Activated T-cell treated with anti-CD3 and anti-CD28 coated beads, Interleukin-2, amount 50 U/mL, for 24 hours (primary cell): ENCODE results near the gene HHLA2.

Experiments used
- DNase-seq: peaks from one replicate; pipeline ENCODE4 v3.0.0-alpha.2; 2020
- H3K27ac Mint-ChIP-seq: 2 replicates; pipeline ENCODE4 v1.8.0; 2020; ENCODE audit warnings: mild to moderate bottlenecking, mixed read lengths
- H3K27me3 Mint-ChIP-seq: 2 replicates; pipeline ENCODE4 v1.8.0; 2020; ENCODE audit warnings: mixed read lengths
- H3K36me3 Mint-ChIP-seq: 2 replicates; pipeline ENCODE4 v1.8.0; 2020; ENCODE audit warnings: low read depth, mixed read lengths
- H3K4me1 Mint-ChIP-seq: 2 replicates; pipeline ENCODE4 v1.8.0; 2020; ENCODE audit warnings: low read depth, mixed read lengths
- H3K4me3 Mint-ChIP-seq: 2 replicates; pipeline ENCODE4 v1.8.0; 2020; ENCODE audit warnings: mild to moderate bottlenecking, moderate library complexity, mixed read lengths
- H3K9me3 Mint-ChIP-seq: 2 replicates; pipeline ENCODE4 v1.8.0; 2020; ENCODE audit warnings: mixed read lengths

Gene HHLA2

DNA sequence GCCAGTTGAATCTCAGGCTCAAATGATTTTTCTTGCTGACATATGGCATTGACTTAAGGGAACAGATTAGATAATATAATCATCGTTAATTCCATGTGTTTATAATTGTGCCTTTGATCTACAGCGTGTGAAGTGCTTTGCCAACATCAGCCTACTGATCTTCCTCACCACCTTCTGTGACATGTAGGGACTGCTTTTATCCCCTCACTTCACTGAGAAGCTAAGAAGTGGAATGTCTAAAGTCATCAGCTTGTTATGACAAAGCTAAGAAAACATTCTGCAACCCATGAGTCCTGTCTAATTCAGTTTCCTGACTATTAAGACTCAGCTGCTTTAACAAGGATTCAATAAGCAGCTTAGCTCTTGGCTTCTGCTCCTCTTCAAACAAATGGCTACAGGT is 108.0 kb downstream of the HHLA2 start:
- peaks cover 10% of the 10 kb centered on the region for H3K4me1 Mint-ChIP-seq
- no peak overlapping the region for H3K4me3 Mint-ChIP-seq
- H3K27me3 Mint-ChIP-seq = no peaks in the 10 kb centered on the region
- no peak for DNase-seq
- H3K9me3 Mint-ChIP-seq = no peaks in the 10 kb centered on the region
- no peaks in the 10 kb centered on the region for H3K36me3 Mint-ChIP-seq
- H3K27ac Mint-ChIP-seq = no peak overlapping the region

DNA sequence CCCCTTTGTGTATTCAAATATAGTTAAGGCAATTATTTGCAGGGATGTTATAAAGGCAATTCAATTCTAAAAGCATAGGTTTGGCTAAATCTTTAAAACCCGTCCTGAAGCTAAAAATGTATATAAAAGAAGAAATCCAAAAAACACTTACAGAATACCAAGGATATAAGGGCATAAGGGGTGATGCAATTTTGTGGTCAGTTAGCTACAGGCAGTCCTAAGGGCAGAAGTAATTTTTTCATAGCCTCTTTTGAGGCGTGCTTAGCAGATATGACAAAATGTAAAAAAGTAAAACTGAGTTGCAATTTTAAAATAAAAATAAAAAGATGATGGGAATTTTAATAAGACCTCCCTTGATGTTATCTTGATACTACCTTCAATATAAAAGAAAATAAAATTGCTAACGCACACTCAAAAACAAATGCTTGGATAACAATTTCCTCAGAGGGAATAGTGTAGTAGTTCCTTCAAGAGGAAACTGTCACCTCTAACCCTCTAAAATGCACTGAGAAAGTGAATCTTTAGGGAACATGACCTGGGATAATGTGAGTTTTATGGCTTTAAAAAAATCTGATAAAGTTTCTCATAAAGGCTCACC is 109.8 kb downstream of the HHLA2 start:
- H3K36me3 Mint-ChIP-seq = no peaks in the 10 kb centered on the region
- no peaks in the 10 kb centered on the region for H3K27me3 Mint-ChIP-seq
- peaks cover 10% of the 10 kb centered on the region for H3K4me1 Mint-ChIP-seq
- no peak overlapping the region for H3K27ac Mint-ChIP-seq
- no peaks in the 10 kb centered on the region for H3K9me3 Mint-ChIP-seq
- no peak for DNase-seq
- no peak overlapping the region for H3K4me3 Mint-ChIP-seq

DNA sequence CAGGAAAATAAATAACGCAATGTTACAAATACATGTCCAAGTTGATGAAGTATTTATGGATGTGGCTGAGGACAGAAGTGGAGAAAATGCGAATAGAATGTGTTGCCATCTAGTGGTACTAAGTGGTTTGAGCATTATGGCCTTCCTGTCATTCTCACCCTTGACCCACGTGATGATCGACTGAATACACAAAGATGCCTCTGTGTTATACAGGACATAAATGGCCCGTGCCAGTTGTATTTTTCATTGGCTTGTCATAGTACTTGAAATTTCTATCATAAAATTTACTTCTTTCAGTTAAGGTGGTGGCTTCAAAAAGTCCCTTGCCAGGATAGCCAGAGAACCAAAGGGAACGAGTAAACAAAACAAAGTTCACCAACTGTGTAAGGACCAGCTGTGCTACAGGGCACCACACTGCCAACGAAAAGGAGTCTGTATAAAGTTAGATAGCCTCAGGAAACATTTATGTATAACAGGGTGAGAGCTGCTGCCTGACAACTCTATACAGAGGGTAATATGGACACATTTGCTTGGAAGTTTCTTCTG is 110.4 kb downstream of the HHLA2 start:
- Mint-ChIP-seq H3K36me3 (no peaks in the 10 kb centered on the region), H3K9me3 (no peaks in the 10 kb centered on the region), H3K27me3 (no peaks in the 10 kb centered on the region), H3K4me1 (peaks cover 10% of the 10 kb centered on the region), H3K27ac (no peak overlapping the region), H3K4me3 (no peak overlapping the region)
- no peak for DNase-seq

DNA sequence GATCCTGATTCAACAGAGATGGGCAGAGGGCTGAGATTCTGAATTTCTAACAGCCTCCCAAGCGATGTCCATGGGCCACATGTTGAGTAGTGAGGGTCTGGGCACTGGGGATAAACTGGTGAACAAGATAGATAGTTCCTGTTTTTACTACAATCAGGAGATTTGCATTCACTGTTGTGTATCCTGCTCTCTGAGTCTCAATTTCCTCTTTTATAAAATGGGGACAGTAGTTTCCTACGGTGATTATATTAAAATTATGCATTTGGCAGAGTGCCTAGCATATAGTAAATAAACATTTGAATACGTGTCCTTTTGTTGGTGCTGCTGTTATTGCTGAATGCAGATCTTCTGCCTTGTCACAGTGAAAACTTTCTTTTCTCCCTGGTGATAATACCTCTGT is 111.5 kb downstream of the HHLA2 start:
- Mint-ChIP-seq H3K4me3 (no peak overlapping the region), H3K27me3 (peaks cover 5% of the 10 kb centered on the region)

DNA sequence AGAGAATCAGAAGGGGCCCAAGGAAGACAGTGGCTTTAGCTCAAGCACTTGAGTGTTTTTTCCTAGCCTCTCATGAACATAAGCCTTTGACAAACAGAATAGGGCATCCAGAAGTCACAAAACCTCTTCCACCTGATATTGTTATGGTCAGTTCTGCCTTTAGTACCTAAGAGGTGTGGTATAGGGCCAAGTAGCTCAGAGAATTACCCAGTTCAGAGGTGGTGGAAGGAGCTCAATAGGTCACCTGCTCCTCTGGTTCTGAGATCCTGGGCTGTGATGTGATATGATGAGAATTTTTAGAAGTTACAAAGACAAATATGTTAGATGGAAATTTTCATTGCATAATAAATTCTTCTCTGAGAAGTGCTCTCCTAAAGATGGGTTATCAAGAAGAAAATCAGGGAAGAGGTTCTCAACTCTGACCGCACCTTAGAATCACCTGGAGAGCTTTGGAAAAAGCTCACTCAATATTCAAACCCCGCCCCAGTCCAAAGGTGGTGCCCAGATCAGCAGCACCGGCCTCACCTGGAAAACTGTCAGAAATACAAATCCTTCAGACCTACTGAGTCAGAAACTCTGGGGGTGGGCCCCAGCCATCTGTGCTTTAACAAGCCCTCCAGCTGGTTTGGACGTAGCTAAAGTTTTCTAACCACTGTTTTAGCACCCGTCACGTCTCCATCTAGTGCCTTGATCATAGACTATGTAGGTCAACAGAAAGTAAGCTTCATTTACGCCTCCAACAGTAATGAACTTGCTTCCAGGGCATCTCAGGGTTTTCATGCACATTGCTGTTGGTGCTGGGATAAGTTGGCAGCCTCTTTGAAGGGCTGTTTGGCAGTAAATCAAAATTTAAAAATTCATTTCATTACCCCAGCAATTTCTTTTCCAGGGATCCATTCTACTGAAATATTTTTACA is 112.8 kb downstream of the HHLA2 start:
- Mint-ChIP-seq H3K4me3 (no peak overlapping the region), H3K27ac (no peak overlapping the region), H3K27me3 (peaks cover 5% of the 10 kb centered on the region), H3K4me1 (peaks cover 12% of the 10 kb centered on the region), H3K36me3 (no peaks in the 10 kb centered on the region), H3K9me3 (no peaks in the 10 kb centered on the region)
- DNase-seq = no peak

More for the DNA sequence above, 111.5 kb downstream of the HHLA2 start:
- no peak overlapping the region for H3K27ac Mint-ChIP-seq
- no peak for DNase-seq
- no peaks in the 10 kb centered on the region for H3K9me3 Mint-ChIP-seq
- no peaks in the 10 kb centered on the region for H3K36me3 Mint-ChIP-seq
- peaks cover 12% of the 10 kb centered on the region for H3K4me1 Mint-ChIP-seq

DNA sequence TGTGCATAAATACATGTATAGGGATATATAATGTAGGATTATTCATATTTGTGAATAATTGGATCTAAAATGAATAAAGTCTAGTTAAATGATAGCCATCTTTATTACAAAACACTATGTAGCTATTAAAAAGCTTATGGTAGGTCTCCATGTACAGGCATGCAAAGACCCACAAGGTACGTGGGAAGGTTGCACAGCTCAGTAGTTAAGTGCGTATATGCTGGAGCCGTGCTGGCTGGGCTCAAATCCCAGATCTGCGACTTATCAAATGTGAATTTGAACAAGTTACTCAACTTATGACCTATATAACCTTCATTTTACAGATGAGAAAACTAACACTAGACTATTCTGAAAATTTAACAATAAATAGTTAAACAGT is 113.4 kb downstream of the HHLA2 start:
- no peak overlapping the region for H3K4me3 Mint-ChIP-seq
- no peaks in the 10 kb centered on the region for H3K36me3 Mint-ChIP-seq
- H3K27me3 Mint-ChIP-seq = peaks cover 5% of the 10 kb centered on the region
- H3K9me3 Mint-ChIP-seq = no peaks in the 10 kb centered on the region
- peaks cover 12% of the 10 kb centered on the region for H3K4me1 Mint-ChIP-seq
- H3K27ac Mint-ChIP-seq = no peak overlapping the region
- no peak for DNase-seq

DNA sequence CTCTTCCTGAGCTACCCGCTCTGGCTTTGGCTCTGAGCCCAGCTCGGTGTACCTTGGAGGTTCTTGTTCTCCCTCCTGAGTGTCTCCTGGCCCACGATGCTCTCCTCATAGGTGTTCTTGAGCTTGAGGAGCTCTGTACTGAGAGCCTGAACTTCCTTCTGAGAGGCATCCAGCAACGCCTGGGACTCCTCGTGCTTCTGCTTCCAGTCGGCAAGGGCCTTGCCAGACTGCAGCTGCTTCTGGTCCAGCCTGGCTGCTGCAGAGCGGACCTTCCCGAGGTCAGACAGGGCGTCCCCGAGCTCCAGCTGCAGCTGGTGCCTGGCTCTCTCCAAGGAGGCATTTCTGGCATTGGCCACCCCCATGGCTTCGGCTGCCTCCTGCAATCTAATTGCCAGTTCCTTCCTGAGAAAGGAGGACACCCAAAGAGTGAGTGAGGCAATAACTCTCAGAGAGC is 114.2 kb downstream of the HHLA2 start:
- Mint-ChIP-seq H3K27me3 (peaks cover 5% of the 10 kb centered on the region), H3K4me1 (peaks cover 14% of the 10 kb centered on the region), H3K9me3 (no peaks in the 10 kb centered on the region), H3K27ac (no peak overlapping the region), H3K36me3 (no peaks in the 10 kb centered on the region), H3K4me3 (no peak overlapping the region)
- DNase-seq = no peak

DNA sequence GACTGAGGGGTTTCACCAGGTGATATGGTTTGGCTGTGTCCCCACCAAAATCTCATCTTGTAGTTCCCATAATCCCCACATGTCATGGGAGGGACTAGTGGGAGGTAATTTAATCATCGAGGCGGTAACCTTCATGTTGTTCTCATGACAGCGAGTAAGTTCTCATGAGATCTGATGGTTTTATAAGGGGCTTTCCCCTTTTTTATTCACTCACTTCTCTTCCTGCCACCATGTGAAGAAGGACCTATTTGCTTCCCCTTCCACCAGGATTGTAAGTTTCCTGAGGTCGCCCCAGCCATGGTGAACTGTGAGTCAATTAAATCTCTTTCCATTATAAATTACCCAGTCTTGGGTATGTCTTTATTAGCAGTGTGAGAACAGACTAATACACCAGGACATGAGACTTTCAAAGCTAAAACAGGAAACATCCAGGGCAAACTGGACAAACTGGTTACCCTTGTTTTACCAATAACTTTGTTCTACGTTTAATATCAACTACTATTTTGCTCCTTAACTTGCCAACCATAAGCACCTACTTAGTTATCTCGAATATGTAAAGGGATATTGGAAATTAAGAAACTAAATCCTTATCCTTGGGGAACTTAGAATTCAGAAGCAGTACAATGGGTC is 115.9 kb downstream of the HHLA2 start:
- Mint-ChIP-seq H3K9me3 (no peaks in the 10 kb centered on the region), H3K4me3 (no peak overlapping the region), H3K36me3 (no peaks in the 10 kb centered on the region), H3K4me1 (peaks cover 21% of the 10 kb centered on the region), H3K27me3 (peaks cover 5% of the 10 kb centered on the region), H3K27ac (no peak overlapping the region)
- DNase-seq = no peak

DNA sequence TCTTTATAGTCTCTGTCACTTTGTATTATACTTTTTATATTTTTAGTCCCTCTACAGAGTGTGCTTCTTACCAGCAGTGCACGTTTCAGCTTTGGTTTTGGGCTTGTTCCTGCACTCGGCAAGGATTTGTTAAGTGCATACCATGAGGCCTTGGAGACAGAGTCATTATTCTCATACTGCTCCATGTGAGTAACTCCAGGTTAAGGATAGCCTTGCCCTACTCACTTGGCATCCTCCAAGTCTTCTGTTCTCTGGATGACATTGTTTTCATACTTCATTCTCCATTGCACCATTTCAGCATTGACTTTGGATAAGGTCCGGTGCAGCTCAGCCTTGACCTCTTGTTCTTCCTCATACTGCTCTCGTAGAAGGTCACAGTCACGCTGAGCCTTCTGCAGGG is 117.7 kb downstream of the HHLA2 start:
- no peak for DNase-seq
- Mint-ChIP-seq H3K9me3 (no peaks in the 10 kb centered on the region), H3K36me3 (no peaks in the 10 kb centered on the region), H3K4me3 (no peak overlapping the region), H3K4me1 (peaks cover 20% of the 10 kb centered on the region), H3K27me3 (peaks cover 10% of the 10 kb centered on the region), H3K27ac (no peak overlapping the region)

DNA sequence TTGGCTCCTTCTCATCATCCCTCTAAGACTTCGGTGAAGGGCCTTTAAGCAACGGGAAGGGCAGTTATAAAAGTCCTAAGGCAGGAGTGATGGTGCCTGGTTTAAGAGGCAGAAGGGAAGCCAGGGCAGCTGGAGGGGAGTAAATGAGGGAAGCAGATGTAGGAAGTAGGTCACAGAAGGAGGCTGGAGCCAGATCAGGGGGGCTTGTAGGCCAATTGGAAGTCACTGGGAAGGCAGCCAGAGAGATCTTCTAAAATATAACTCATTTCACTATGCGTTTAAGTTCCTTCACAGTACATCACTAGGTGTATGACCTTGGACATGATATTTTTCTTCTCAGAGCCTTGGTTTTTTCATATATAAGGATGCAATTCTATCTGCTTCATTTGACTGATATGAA is 119.3 kb downstream of the HHLA2 start:
- no peak for DNase-seq
- Mint-ChIP-seq H3K27ac (no peak overlapping the region), H3K4me3 (no peak overlapping the region), H3K9me3 (no peaks in the 10 kb centered on the region), H3K36me3 (no peaks in the 10 kb centered on the region), H3K27me3 (peaks cover 11% of the 10 kb centered on the region), H3K4me1 (peaks cover 20% of the 10 kb centered on the region)

DNA sequence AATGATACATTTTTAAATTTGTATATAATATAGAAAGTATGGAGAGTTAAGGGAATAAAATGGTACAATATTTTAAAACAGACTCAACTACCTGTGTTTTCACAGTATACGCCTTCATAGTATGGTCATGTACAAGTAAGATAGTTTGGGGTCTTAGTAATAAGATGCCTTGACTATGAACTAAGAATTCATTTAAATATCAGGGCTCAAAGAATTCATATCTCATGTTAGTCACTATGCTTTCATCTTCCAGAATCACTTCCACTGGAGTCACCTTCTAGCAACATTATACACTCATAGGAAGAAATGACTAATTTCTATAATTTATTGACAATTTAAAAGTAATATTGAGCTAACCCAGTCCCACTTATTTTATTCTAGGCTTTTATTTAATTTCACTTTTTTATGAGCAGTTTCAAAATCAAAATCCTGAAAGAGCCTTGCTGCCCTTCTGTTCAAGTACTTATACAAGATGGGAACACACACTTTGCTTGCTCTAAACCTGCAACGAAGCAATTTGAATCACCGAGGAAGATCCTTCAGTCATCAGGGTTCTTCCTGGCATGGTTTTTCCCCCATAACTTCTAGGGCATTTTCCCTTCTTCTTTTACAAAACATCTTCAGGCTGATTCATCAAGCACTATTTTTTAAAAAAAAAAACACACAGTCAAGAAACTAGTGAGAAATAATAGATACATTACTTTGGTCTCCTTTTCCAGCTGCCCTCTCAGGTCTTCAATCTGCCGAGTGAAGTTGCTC is 119.9 kb downstream of the HHLA2 start:
- H3K27ac Mint-ChIP-seq = peak overlapping the region; percentile 83

DNA sequence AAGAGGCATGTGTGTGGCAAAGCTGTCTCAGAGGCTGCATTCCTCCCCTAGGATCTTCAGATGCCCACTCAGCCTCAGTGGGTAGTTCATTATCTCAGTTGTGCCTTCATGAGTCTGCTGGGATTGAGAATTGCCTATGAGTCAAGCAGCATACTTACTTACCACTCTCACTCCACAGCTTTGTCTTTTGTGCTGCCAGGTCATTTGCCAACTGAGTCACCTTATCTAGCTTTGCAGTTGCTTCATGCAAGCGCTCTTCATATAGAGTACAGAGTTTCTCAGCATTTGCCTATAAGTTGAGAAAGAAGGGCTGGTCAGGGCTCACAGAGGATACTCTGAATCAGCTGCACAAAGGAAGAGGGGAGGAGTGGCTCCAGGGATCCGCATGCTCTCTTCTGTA is 124.6 kb downstream of the HHLA2 start:
- peaks cover 6% of the 10 kb centered on the region for H3K27me3 Mint-ChIP-seq
- no peak for DNase-seq
- no peak overlapping the region for H3K4me3 Mint-ChIP-seq
- no peaks in the 10 kb centered on the region for H3K36me3 Mint-ChIP-seq
- peaks cover 14% of the 10 kb centered on the region for H3K4me1 Mint-ChIP-seq
- H3K27ac Mint-ChIP-seq = no peak overlapping the region
- no peaks in the 10 kb centered on the region for H3K9me3 Mint-ChIP-seq

More for the DNA sequence above, 119.9 kb downstream of the HHLA2 start:
- Mint-ChIP-seq H3K4me3 (no peak overlapping the region), H3K27me3 (peaks cover 11% of the 10 kb centered on the region), H3K4me1 (peaks cover 22% of the 10 kb centered on the region), H3K9me3 (no peaks in the 10 kb centered on the region), H3K36me3 (no peaks in the 10 kb centered on the region)
- no peak for DNase-seq
